K562 (cell line): Measurements from ENCODE around the gene TP53I13. TPM values are rescaled to one million over a fixed set of nuclear protein-coding genes. Genes with fewer than 3 reads are reported as not detected.

Experiments
- ATF1 ChIP-seq, 2 experiments: fragments of 450-650 bp in 1 of 2; IDR thresholded peaks; 2 replicates each; pipeline ENCODE4 v1.6.1; 2016; ENCODE audit warnings: missing compliant biosample characterization in 1 of 2, missing genetic modification characterization in 1 of 2
- ETS1 ChIP-seq: conservative IDR thresholded peaks from 2 replicates; pipeline ENCODE4 v1.6.1; 2011; ENCODE audit warnings: low read depth, mild to moderate bottlenecking, low read length; ENCODE audit not compliant: control insufficient read depth
- FOXP1 ChIP-seq: sonication (generic); formaldehyde crosslinking; IDR thresholded peaks from 2 replicates; pipeline ENCODE4 v1.8.0; 2022; ENCODE audit warnings: mild to moderate bottlenecking, missing genetic modification reagents
- GATA2 ChIP-seq: sonication (generic); formaldehyde crosslinking; IDR thresholded peaks from 2 replicates; pipeline ENCODE4 v1.4.0; 2020; ENCODE audit warnings: mild to moderate bottlenecking, missing genetic modification reagents
- SAFB ChIP-seq: fragments of 200-400 bp; formaldehyde crosslinking; IDR thresholded peaks from 2 replicates; pipeline ENCODE4 v1.6.1; 2017; ENCODE audit warnings: low read depth, low read length, borderline replicate concordance
- SRSF1 ChIP-seq: fragments of 200-400 bp; formaldehyde crosslinking; IDR thresholded peaks from 2 replicates; pipeline ENCODE4 v1.6.1; 2017; ENCODE audit warnings: mild to moderate bottlenecking, low read depth, low read length, moderate library complexity
- STAT5A ChIP-seq: IDR thresholded peaks from 2 replicates; pipeline ENCODE4 v1.6.1; 2012; ENCODE audit warnings: low read length, inconsistent platforms, borderline replicate concordance
- ZEB2 ChIP-seq: fragments of 450-650 bp; IDR thresholded peaks from 2 replicates; pipeline ENCODE4 v1.6.1; 2016
- ZNF280A ChIP-seq: fragments of 450-650 bp; IDR thresholded peaks from 2 replicates; pipeline ENCODE4 v1.6.1; 2018; ENCODE audit warnings: mild to moderate bottlenecking, low read depth; ENCODE audit not compliant: partially characterized antibody
- ZNF407 ChIP-seq: fragments of 450-650 bp; IDR thresholded peaks from 2 replicates; pipeline ENCODE4 v1.6.1; 2016; ENCODE audit warnings: low read depth
- polyA plus RNA-seq, 8 experiments: library from polyadenylated mRNA; depleted of rRNA in 4 of 8; stranded (reverse) in 5 of 8; unstranded in 3 of 8; fragments of >200 nt; fragmentation: Nextera tagmentation in 2 of 8; fragmentation: Illumina TruSeq in 1 of 8; extraction: Ambion mirVana in 2 of 8; extraction: Trizol in 1 of 8; gene quantifications; 2 replicates each; pipeline versions ENCODE4 v1.2.1 to v1.2.3, GENCODE V29; 2011 to 2014; ENCODE audit warnings: inconsistent platforms in 1 of 8, missing spikeins in 1 of 8
- total RNA-seq, 7 experiments: library from RNA; depleted of rRNA in 6 of 7; stranded (reverse); fragments of >200 nt in 6 of 7; fragmentation: Illumina TruSeq in 2 of 7; extraction: Trizol in 2 of 7; gene quantifications; 2 replicates each; pipeline versions ENCODE4 v1.2.1 to v1.2.3, GENCODE V29; 2011 to 2021; ENCODE audit warnings: low replicate concordance in 1 of 7
- TF ChIP-seq, protein P1 (sequence below), 2 experiments: fragments of 450-650 bp; IDR thresholded peaks; 2 replicates each; pipeline ENCODE4 v1.6.1; 2018; ENCODE audit warnings: mild to moderate bottlenecking in 2 of 2, low read depth in 1 of 2; ENCODE audit not compliant: partially characterized antibody in 2 of 2

TP53I13 gene
- total and polyA plus RNA-seq, 9 of the 15 experiments (the other 6 are each of a cell fraction or from before 2014, with no cell fraction given): 0.08 to 28.3 (median 9.1) TPM

- TF ChIP-seq, protein P1, sequence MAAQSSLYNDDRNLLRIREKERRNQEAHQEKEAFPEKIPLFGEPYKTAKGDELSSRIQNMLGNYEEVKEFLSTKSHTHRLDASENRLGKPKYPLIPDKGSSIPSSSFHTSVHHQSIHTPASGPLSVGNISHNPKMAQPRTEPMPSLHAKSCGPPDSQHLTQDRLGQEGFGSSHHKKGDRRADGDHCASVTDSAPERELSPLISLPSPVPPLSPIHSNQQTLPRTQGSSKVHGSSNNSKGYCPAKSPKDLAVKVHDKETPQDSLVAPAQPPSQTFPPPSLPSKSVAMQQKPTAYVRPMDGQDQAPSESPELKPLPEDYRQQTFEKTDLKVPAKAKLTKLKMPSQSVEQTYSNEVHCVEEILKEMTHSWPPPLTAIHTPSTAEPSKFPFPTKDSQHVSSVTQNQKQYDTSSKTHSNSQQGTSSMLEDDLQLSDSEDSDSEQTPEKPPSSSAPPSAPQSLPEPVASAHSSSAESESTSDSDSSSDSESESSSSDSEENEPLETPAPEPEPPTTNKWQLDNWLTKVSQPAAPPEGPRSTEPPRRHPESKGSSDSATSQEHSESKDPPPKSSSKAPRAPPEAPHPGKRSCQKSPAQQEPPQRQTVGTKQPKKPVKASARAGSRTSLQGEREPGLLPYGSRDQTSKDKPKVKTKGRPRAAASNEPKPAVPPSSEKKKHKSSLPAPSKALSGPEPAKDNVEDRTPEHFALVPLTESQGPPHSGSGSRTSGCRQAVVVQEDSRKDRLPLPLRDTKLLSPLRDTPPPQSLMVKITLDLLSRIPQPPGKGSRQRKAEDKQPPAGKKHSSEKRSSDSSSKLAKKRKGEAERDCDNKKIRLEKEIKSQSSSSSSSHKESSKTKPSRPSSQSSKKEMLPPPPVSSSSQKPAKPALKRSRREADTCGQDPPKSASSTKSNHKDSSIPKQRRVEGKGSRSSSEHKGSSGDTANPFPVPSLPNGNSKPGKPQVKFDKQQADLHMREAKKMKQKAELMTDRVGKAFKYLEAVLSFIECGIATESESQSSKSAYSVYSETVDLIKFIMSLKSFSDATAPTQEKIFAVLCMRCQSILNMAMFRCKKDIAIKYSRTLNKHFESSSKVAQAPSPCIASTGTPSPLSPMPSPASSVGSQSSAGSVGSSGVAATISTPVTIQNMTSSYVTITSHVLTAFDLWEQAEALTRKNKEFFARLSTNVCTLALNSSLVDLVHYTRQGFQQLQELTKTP (IDR thresholded peaks at IDR 0.05; ENCODE audit: low read depth in 1 of 2, partially characterized antibody in 2 of 2): no peak
- TF ChIP-seq GATA2 (CRISPR knock-in tag) (no peak), ZNF407 (no peak), ZEB2 (no peak), STAT5A (no peak), FOXP1 (CRISPR knock-in tag) (no peak), SRSF1 (no peak), ETS1 (peak; percentile 28; the same call in 1 of the 2 replicates), ZNF280A (no peak), SAFB (peak; percentile 82), ATF1 (CRISPR knock-in tag; IDR thresholded peaks at IDR 0.05) (no peak), ATF1 (tag; IDR thresholded peaks at IDR 0.05) (0 out of 2 replicates have a peak, but pooled peaks have one; percentile 31)
Measured at GRCh38 chr17:29617481-29618271, 49.2 kb downstream of the TP53I13 start (continued).
